Muscle of leg (tissue), 11 donors: Measurements from ENCODE around the gene PRKCA. TPM values are rescaled to one million over a fixed set of nuclear protein-coding genes. Genes with fewer than 3 reads are reported as not detected.

ENCODE experiments used
- DNase-seq: peaks from one replicate; pipeline ENCODE4 v3.0.0; 2013
- H3K27ac ChIP-seq: one replicate; pipeline ENCODE4 v1.5.1; 2013; ENCODE audit warnings: mild to moderate bottlenecking, low read length, control low read depth
- H3K27me3 ChIP-seq: one replicate; pipeline ENCODE4 v1.6.1; 2013; ENCODE audit warnings: low read length; ENCODE audit not compliant: control insufficient read depth, insufficient read depth
- H3K36me3 ChIP-seq: one replicate; pipeline ENCODE4 v1.6.1; 2013; ENCODE audit warnings: low read length; ENCODE audit not compliant: control insufficient read depth, insufficient read depth
- H3K4me1 ChIP-seq: one replicate; pipeline ENCODE4 v1.6.1; 2013; ENCODE audit warnings: low read length; ENCODE audit not compliant: control insufficient read depth, insufficient read depth
- H3K4me3 ChIP-seq: one replicate; pipeline ENCODE4 v1.5.1; 2013; ENCODE audit warnings: low read length, control low read depth
- H3K9me3 ChIP-seq: replicated peaks from 2 replicates; pipeline ENCODE4 v1.6.1; 2013; ENCODE audit warnings: low read depth, low read length; ENCODE audit not compliant: control insufficient read depth
- WGBS: methylation state at CpG from one replicate; pipeline ENCODE4 v1.1.5; 2013; ENCODE audit warnings: missing lambda C conversion rate; ENCODE audit not compliant: insufficient coverage; 5-methylcytosine and 5-hydroxymethylcytosine counted together
- polyA plus RNA-seq, 8 donors: library from polyadenylated mRNA; unstranded; fragments of 120-200 nt; gene quantifications; one replicate each; pipeline versions ENCODE4 v1.2.1 to v1.2.3, GENCODE V29; 2013; ENCODE audit warnings: inconsistent platforms in 1 of 8, low replicate concordance in 1 of 8; ENCODE audit not compliant: insufficient read length in 8 of 8, insufficient read depth in 1 of 8
- total RNA-seq: library from RNA; stranded (reverse); fragments of 120-200 nt; gene quantifications from one replicate; pipeline ENCODE4 v1.2.4, GENCODE V29; 2013

Gene PRKCA
- total and polyA plus RNA-seq, 9 donors: 2.3 to 6.5 (median 3.5) TPM

DNA sequence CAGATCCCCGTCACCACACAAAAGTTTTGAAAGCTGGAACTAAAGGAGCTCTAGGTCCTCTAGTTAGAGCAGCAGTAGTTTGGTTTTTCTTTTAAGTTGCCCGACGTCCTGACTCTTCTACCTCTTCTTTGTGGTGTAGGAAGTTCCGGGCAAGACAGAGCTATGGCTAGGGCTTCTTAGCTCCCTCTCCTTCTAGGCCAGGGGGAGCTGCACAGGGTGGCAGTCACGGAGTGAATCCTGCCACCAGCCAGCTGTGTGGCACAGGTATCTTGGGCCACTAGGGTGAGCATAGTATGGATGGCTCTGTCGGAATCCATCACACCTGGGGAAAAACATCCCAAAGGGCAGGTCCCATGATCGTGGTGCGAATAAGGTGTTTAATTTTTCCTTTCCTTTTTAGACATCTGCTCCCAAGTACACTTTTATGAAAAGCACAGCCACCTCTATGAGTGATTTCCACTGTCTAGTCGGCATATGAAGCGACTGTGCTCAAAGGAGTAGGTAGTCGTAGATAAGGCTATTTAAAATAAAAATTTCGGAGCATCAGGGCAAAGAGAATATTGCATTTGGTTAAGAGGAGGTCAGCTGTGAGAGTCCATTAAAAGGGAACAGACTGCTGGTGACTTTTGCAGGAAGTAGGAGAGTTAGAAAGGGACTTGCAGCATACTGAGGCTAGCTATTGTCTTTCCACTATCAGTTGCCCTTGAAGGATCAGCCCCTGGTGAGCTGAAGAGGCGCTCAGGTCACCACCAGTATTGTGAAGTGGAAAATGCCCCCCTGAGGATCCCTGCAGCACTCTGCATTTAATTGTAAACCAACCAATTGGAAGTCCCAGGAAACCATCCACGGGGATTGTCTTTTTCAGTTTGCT, 2.1 kb downstream of the PRKCA start:
- peaks cover 7% of the 10 kb centered on the region for H3K4me1 ChIP-seq
- DNase-seq: no peak
- 83% methylated on average over 3 of the region's 14 CpGs for WGBS
- no peak overlapping the region for H3K4me3 ChIP-seq
- H3K27me3 ChIP-seq: peaks cover 21% of the 10 kb centered on the region
- H3K36me3 ChIP-seq: no peaks in the 10 kb centered on the region
- H3K27ac ChIP-seq: no peak overlapping the region
- no peaks in the 10 kb centered on the region for H3K9me3 ChIP-seq

GRCh38 chr17:66306446-66306845, 4.0 kb downstream of the PRKCA start:
- no peak for DNase-seq
- no peaks in the 10 kb centered on the region for H3K36me3 ChIP-seq
- H3K4me3 ChIP-seq: no peak overlapping the region
- 81% methylated on average over 2 of the region's 5 CpGs for whole genome bisulfite sequencing
- no peak overlapping the region for H3K27ac ChIP-seq
- no peaks in the 10 kb centered on the region for H3K9me3 ChIP-seq
- H3K4me1 ChIP-seq: peaks cover 7% of the 10 kb centered on the region
- peaks cover 14% of the 10 kb centered on the region for H3K27me3 ChIP-seq

- Histone ChIP-seq H3K4me1 (peaks cover 4% of the 10 kb centered on the region), H3K36me3 (no peaks in the 10 kb centered on the region), H3K27me3 (peaks cover 9% of the 10 kb centered on the region), H3K9me3 (no peaks in the 10 kb centered on the region), H3K4me3 (no peak overlapping the region), H3K27ac (no peak overlapping the region)
- no CpG with 5 or more reads among the region's 2 CpGs for WGBS
- no peak for DNase-seq
Measured at GRCh38 chr17:66307257-66307656, 4.8 kb downstream of the PRKCA start.

GRCh38 chr17:66308856-66309255, 6.4 kb downstream of the PRKCA start:
- no peak overlapping the region for H3K27ac ChIP-seq
- no peaks in the 10 kb centered on the region for H3K36me3 ChIP-seq
- H3K27me3 ChIP-seq: peaks cover 7% of the 10 kb centered on the region
- DNase-seq: no peak
- no peak overlapping the region for H3K4me3 ChIP-seq
- no peaks in the 10 kb centered on the region for H3K4me1 ChIP-seq
- no CpG with 5 or more reads among the region's 2 CpGs for WGBS
- H3K9me3 ChIP-seq: no peaks in the 10 kb centered on the region

- no peaks in the 10 kb centered on the region for H3K36me3 ChIP-seq
- H3K4me3 ChIP-seq: no peak overlapping the region
- no CpG with 5 or more reads among the region's 4 CpGs for WGBS
- H3K9me3 ChIP-seq: no peaks in the 10 kb centered on the region
- no peaks in the 10 kb centered on the region for H3K4me1 ChIP-seq
- H3K27me3 ChIP-seq: peaks cover 3% of the 10 kb centered on the region
- peak; percentile 31 for DNase-seq
- no peak overlapping the region for H3K27ac ChIP-seq
Measured at GRCh38 chr17:66309793-66310192, 7.4 kb downstream of the PRKCA start.

DNA sequence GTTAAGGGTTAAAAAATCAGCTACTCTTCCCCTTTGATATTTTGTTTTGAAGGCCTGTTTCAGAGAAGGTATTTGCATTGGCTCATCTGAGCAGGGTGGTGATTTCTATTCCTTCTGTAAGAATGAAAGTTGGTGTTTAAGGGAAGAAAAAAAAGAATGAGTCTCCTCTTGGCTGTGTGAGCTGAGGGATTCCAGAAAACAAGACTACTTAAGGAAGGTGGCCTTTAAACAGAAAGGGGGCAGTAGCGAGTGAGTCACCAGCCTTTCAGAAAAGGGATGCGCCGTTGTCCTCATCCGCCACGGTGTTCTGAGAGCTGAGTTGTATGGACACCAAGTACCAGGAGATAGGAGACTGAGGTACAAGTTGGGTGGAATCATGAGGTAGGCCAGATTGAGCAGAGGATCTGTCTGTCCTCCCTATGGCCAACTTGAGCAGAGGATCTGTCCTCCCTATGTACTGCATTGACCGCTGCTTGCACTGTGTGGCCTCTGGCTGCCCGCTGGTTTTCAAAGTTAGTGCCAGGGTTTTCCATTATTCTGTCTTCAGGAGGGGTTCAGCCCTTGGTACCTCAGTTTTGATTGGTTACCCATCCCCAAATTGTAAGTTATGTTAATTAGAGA, 8.2 kb downstream of the PRKCA start:
- H3K4me3 ChIP-seq: no peak overlapping the region
- DNase-seq: no peak

GRCh38 chr17:66312912-66313311, 10.5 kb downstream of the PRKCA start:
- H3K4me3 ChIP-seq: no peak overlapping the region
- DNase-seq: no peak
- H3K27me3 ChIP-seq: peaks cover 3% of the 10 kb centered on the region
- H3K27ac ChIP-seq: no peak overlapping the region
- no peaks in the 10 kb centered on the region for H3K9me3 ChIP-seq
- no peaks in the 10 kb centered on the region for H3K4me1 ChIP-seq
- H3K36me3 ChIP-seq: no peaks in the 10 kb centered on the region
- 88% methylated on average over 6 of the region's 8 CpGs for WGBS

More for the DNA sequence above, 8.2 kb downstream of the PRKCA start:
- H3K4me1 ChIP-seq: no peaks in the 10 kb centered on the region
- H3K36me3 ChIP-seq: no peaks in the 10 kb centered on the region
- WGBS: 85% methylated on average over 6 of the region's 7 CpGs
- H3K27me3 ChIP-seq: peaks cover 3% of the 10 kb centered on the region
- no peak overlapping the region for H3K27ac ChIP-seq
- H3K9me3 ChIP-seq: no peaks in the 10 kb centered on the region

DNA sequence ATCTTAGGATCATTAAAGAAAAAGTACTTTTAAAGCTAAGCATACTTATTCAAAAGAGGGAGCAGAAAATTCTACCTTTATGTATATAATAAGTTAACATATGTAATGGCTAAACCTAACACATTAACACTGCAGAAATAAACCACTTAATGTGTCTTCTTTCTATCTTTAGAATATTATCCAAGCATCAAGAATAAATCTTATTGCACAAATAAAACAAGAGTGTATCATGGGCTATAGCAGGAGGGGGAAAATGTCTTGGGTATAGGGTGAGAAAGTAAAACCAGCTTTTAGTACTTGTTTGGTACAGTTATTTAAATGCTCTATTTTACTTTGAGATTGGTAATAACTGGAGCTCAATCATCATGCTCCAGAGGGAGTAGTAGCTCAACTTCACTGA, 10.9 kb downstream of the PRKCA start:
- H3K27ac ChIP-seq: no peak overlapping the region
- H3K4me3 ChIP-seq: no peak overlapping the region
- no peak for DNase-seq
- peaks cover 3% of the 10 kb centered on the region for H3K27me3 ChIP-seq
- H3K36me3 ChIP-seq: no peaks in the 10 kb centered on the region
- no peaks in the 10 kb centered on the region for H3K9me3 ChIP-seq
- H3K4me1 ChIP-seq: no peaks in the 10 kb centered on the region

DNA sequence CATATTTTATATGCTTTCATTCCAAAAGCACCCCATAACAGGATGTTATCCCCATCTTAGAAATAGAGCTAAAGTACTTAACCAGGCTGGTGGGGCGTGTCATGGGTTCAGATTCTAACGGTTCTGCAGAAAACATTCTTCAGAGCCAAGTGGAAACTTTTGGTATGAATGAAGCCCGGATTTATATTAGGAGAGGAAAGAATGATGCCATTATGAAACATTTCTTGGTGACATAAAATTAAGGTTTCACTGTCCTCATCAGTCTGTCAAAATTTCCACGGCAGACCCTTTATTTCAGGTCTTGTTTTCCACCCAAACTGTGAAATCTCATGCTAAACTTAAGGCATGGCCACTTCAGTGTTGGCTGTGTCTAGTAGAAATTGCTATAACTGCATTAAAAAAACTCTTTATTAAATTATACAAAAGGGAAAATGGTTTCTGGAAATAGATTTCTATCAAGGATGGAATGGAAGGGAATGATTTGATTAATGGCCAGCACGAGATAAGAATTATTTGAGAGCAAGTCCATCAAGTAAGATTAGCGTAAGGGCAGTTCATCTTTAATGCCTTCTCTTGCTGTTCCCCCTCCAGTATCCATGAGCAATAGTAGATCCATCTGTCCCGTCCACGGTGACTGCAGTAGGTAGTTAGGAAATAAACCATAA, 11.7 kb downstream of the PRKCA start:
- DNase-seq: peak; percentile 50

DNA sequence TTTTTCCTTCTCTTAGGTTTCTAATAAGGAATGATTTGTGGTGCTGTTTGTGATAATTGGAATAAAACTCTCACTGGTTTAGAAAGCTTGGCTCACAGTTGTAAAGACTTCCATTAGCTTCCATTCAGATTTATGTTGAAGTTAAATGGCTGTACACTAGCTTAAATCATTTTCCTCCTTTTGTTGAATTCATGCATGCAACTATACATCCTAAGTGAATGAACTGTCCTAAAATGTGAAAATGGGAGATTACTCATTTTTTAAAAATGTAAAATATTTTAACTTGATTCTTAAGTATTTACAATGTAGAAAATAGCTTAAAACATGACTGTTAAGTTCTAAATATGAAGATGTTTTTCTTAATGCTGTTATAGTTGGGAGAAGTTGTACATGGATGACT, 15.2 kb downstream of the PRKCA start:
- Histone ChIP-seq H3K4me1 (no peaks in the 10 kb centered on the region), H3K27ac (no peak overlapping the region)

More for the DNA sequence above, 11.7 kb downstream of the PRKCA start:
- Histone ChIP-seq H3K36me3 (no peaks in the 10 kb centered on the region), H3K4me1 (no peaks in the 10 kb centered on the region), H3K27me3 (peaks cover 3% of the 10 kb centered on the region), H3K27ac (no peak overlapping the region), H3K4me3 (no peak overlapping the region), H3K9me3 (no peaks in the 10 kb centered on the region)
- WGBS: 87% methylated on average over 3 of the region's 8 CpGs

More for the DNA sequence above, 15.2 kb downstream of the PRKCA start:
- no peaks in the 10 kb centered on the region for H3K27me3 ChIP-seq
- peaks cover 9% of the 10 kb centered on the region for H3K9me3 ChIP-seq
- no peak overlapping the region for H3K4me3 ChIP-seq
- H3K36me3 ChIP-seq: no peaks in the 10 kb centered on the region
- DNase-seq: no peak
